H9 (cell line): ENCODE measurements around the gene POLD1. TPM values are rescaled to one million over a fixed set of nuclear protein-coding genes. Genes with fewer than 3 reads are reported as not detected.

Source experiments
- DNase-seq: peaks from one replicate; pipeline ENCODE4 v3.0.0-alpha.2; 2017
- H2AFZ ChIP-seq: one replicate; pipeline ENCODE4 v1.6.1; 2013; ENCODE audit warnings: mild to moderate bottlenecking, low read length, control low read depth, moderate library complexity
- H2AK5ac ChIP-seq: 2 replicates; pipeline ENCODE4 v1.6.1; 2013; ENCODE audit warnings: low read length, control low read depth, mixed read lengths; ENCODE audit not compliant: insufficient read length
- H2BK120ac ChIP-seq: one replicate; pipeline ENCODE4 v1.6.1; 2013; ENCODE audit warnings: low read depth, mild to moderate bottlenecking, low read length, control low read depth, inconsistent platforms; ENCODE audit not compliant: poor library complexity, severe bottlenecking
- H2BK12ac ChIP-seq: 2 replicates; pipeline ENCODE4 v1.6.1; 2013; ENCODE audit warnings: low read length, control low read depth, mixed read lengths, low read depth; ENCODE audit not compliant: insufficient read length
- H2BK15ac ChIP-seq: 2 replicates; pipeline ENCODE4 v1.6.1; 2013; ENCODE audit warnings: low read depth, low read length, control low read depth
- H2BK20ac ChIP-seq: one replicate; pipeline ENCODE4 v1.6.1; 2013; ENCODE audit warnings: low read depth, mild to moderate bottlenecking, low read length, control low read depth, inconsistent platforms; ENCODE audit not compliant: poor library complexity, severe bottlenecking
- H2BK5ac ChIP-seq: 2 replicates; pipeline ENCODE4 v1.6.1; 2013; ENCODE audit warnings: low read length, control low read depth, mixed read lengths; ENCODE audit not compliant: insufficient read length
- H3K14ac ChIP-seq: 2 replicates; pipeline ENCODE4 v1.6.1; 2013; ENCODE audit warnings: low read length, control low read depth; ENCODE audit not compliant: insufficient read depth
- H3K18ac ChIP-seq: 2 replicates; pipeline ENCODE4 v1.6.1; 2013; ENCODE audit warnings: low read depth, mild to moderate bottlenecking, mixed read lengths, low read length, control low read depth; ENCODE audit not compliant: insufficient read length
- H3K23ac ChIP-seq: 2 replicates; pipeline ENCODE4 v1.6.1; 2013; ENCODE audit warnings: low read length, control low read depth, mixed read lengths, low read depth; ENCODE audit not compliant: insufficient read length
- H3K23me2 ChIP-seq: 2 replicates; pipeline ENCODE4 v1.6.1; 2013; ENCODE audit warnings: low read depth, mild to moderate bottlenecking, mixed read lengths, low read length, control low read depth; ENCODE audit not compliant: insufficient read length, poor library complexity, severe bottlenecking
- H3K27ac ChIP-seq: 2 replicates; pipeline ENCODE4 v1.5.1; 2013; ENCODE audit warnings: low read length, control low read depth, mixed read lengths, low read depth; ENCODE audit not compliant: insufficient read length
- H3K27me3 ChIP-seq: 2 replicates; pipeline ENCODE4 v1.6.1; 2013; ENCODE audit warnings: low read length, control low read depth, inconsistent platforms; ENCODE audit not compliant: insufficient read depth
- H3K4ac ChIP-seq: 2 replicates; pipeline ENCODE4 v1.6.1; 2013; ENCODE audit warnings: low read depth, mild to moderate bottlenecking, control low read depth, inconsistent platforms, low read length, moderate library complexity
- H3K4me1 ChIP-seq: 2 replicates; pipeline ENCODE4 v1.6.1; 2013; ENCODE audit warnings: low read length, control low read depth, inconsistent platforms; ENCODE audit not compliant: insufficient read depth
- H3K4me2 ChIP-seq: 2 replicates; pipeline ENCODE4 v1.6.1; 2013; ENCODE audit warnings: low read length, control low read depth, mixed read lengths; ENCODE audit not compliant: insufficient read length, insufficient read depth
- H3K56ac ChIP-seq: 2 replicates; pipeline ENCODE4 v1.6.1; 2013; ENCODE audit warnings: low read depth, mild to moderate bottlenecking, mixed read lengths, low read length, control low read depth; ENCODE audit not compliant: insufficient read length
- H3K79me1 ChIP-seq: 2 replicates; pipeline ENCODE4 v1.6.1; 2013; ENCODE audit warnings: low read depth, mild to moderate bottlenecking, moderate library complexity, low read length, control low read depth, inconsistent platforms; ENCODE audit not compliant: insufficient read depth, poor library complexity, severe bottlenecking
- H3K79me2 ChIP-seq: 2 replicates; pipeline ENCODE4 v1.6.1; 2013; ENCODE audit warnings: low read length, control low read depth, inconsistent platforms; ENCODE audit not compliant: insufficient read depth
- H3K9ac ChIP-seq: 2 replicates; pipeline ENCODE4 v1.6.1; 2013; ENCODE audit warnings: low read length, control low read depth, mixed read lengths; ENCODE audit not compliant: insufficient read length; ENCODE audit errors: extremely low read depth
- H3K9me3 ChIP-seq: one replicate; pipeline ENCODE4 v1.6.1; 2013; ENCODE audit warnings: low read depth, low read length, inconsistent platforms; ENCODE audit not compliant: control insufficient read depth
- H3T11ph ChIP-seq: one replicate; pipeline ENCODE4 v1.6.1; 2013; ENCODE audit warnings: mild to moderate bottlenecking, low read length, control low read depth, inconsistent platforms
- H4K20me1 ChIP-seq: one replicate; pipeline ENCODE4 v1.6.1; 2013; ENCODE audit not compliant: control insufficient read depth, insufficient read length, insufficient read depth
- H4K5ac ChIP-seq: 2 replicates; pipeline ENCODE4 v1.6.1; 2013; ENCODE audit warnings: low read depth, mild to moderate bottlenecking, mixed read lengths, low read length, control low read depth; ENCODE audit not compliant: insufficient read length
- H4K8ac ChIP-seq: replicated peaks from 2 replicates; pipeline ENCODE4 v1.6.1; 2013; ENCODE audit warnings: low read length, control low read depth, mixed read lengths, low read depth; ENCODE audit not compliant: insufficient read length
- H4K91ac ChIP-seq: 2 replicates; pipeline ENCODE4 v1.6.1; 2013; ENCODE audit warnings: low read depth, mild to moderate bottlenecking, moderate library complexity, mixed read lengths, low read length, control low read depth; ENCODE audit not compliant: insufficient read length
- H3K27ac Mint-ChIP-seq, 3 experiments: 2 replicates in 2 of 3; 3 replicates in 1 of 3; pipeline ENCODE4 v1.8.0; 2020 to 2021; ENCODE audit warnings: mixed read lengths in 3 of 3, mild to moderate bottlenecking in 1 of 3, moderate library complexity in 1 of 3
- H3K27me3 Mint-ChIP-seq: 2 replicates; pipeline ENCODE4 v1.8.0; 2021; ENCODE audit warnings: low read depth, mild to moderate bottlenecking, moderate library complexity, mixed read lengths
- H3K36me3 Mint-ChIP-seq, 3 experiments: 2 replicates in 2 of 3; 3 replicates in 1 of 3; pipeline ENCODE4 v1.8.0; 2020 to 2021; ENCODE audit warnings: low read depth in 3 of 3, mixed read lengths in 3 of 3; ENCODE audit not compliant: insufficient read depth in 1 of 3
- H3K4me1 Mint-ChIP-seq, 2 experiments: 2 replicates each; pipeline ENCODE4 v1.8.0; 2020; ENCODE audit warnings: mixed read lengths in 2 of 2
- H3K4me3 Mint-ChIP-seq, 2 experiments: 2 replicates in 1 of 2; 3 replicates in 1 of 2; pipeline ENCODE4 v1.8.0; 2020 to 2021; ENCODE audit warnings: mild to moderate bottlenecking in 2 of 2, mixed read lengths in 2 of 2, moderate library complexity in 1 of 2
- H3K9me3 Mint-ChIP-seq, 2 experiments: 2 replicates in 1 of 2; 3 replicates in 1 of 2; pipeline ENCODE4 v1.8.0; 2020; ENCODE audit warnings: mild to moderate bottlenecking in 2 of 2, mixed read lengths in 2 of 2, moderate library complexity in 1 of 2
- WGBS: extraction: QIAGEN DNeasy Blood & Tissue Kit; methylation state at CpG from one replicate; pipeline ENCODE4 v1.1.7; 2013; ENCODE audit warnings: missing lambda C conversion rate, low lambda C conversion rate, mixed read lengths; ENCODE audit not compliant: insufficient read length; ENCODE audit errors: extremely low coverage; 5-methylcytosine and 5-hydroxymethylcytosine counted together
- total RNA-seq: library from RNA; stranded (reverse); gene quantifications from 2 replicates; pipeline ENCODE4 v1.2.1, GENCODE V29; 2021
- TF ChIP-seq, protein P1 (sequence below): fragments of 200-600 bp; sonication (generic); conservative IDR thresholded peaks from 3 replicates; pipeline ENCODE4 v1.8.0; 2021; ENCODE audit warnings: antibody characterized with exemption, mild to moderate bottlenecking

The POLD1 gene
- total RNA-seq, 1 experiment from 2014 or later: 165 TPM

DNA sequence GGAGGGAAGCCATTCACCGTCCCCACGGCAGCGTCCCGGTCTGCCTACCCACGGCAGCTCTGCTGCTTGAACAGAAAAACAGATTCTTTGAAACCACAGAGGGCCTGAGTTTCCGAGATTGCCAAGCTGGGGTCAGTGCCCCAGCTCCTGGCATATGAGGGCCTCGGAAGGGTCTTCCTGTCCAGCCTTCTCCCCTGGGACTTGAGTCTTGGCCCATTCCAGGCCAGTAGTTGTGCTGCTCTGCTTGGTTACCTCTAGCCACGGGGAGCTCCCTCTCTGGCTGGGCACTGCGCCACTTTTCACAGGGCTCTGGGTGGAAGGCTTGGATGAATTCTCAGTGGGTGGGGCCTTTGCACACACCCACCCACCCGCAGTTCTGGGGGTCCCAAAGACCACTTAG, 26.0 kb downstream of the POLD1 start:
- Mint-ChIP-seq H3K36me3 (peaks cover 44 to 79% (median 68%) of the 10 kb centered on the region in 3 experiments), H3K27me3 (no peaks in the 10 kb centered on the region; the same call in 1 of the 2 replicates), H3K9me3 (peaks cover 0 to 2% of the 10 kb centered on the region in 2 experiments; a peak in 1 of 5 replicates), H3K4me3 (no peak overlapping the region), H3K4me1 (peaks cover 4% of the 10 kb centered on the region in 2 experiments; a peak in 3 of 4 replicates), H3K27ac (no peak overlapping the region)
- Histone ChIP-seq H2BK20ac (no peak overlapping the region), H3K79me1 (no peaks in the 10 kb centered on the region), H2AK5ac (no peak overlapping the region), H2BK15ac (no peak overlapping the region), H2AFZ (no peak overlapping the region), H3K23me2 (no peaks in the 10 kb centered on the region), H3K27me3 (no peaks in the 10 kb centered on the region), H3K23ac (no peak overlapping the region), H3K9ac (no peak overlapping the region), H2BK12ac (no peak overlapping the region), H3K4ac (no peak overlapping the region), H3K27ac (no peak overlapping the region), H3K4me1 (no peaks in the 10 kb centered on the region), H3K4me2 (no peak overlapping the region), H4K20me1 (no peaks in the 10 kb centered on the region), H3K18ac (no peak overlapping the region), H3K9me3 (no peaks in the 10 kb centered on the region), H2BK5ac (no peak overlapping the region), H4K91ac (no peak overlapping the region), H2BK120ac (no peak overlapping the region), H3T11ph (no peak overlapping the region), H4K8ac (no peak overlapping the region), H4K5ac (no peak overlapping the region), H3K79me2 (no peaks in the 10 kb centered on the region), H3K14ac (no peak overlapping the region), H3K56ac (no peak overlapping the region)
- TF ChIP-seq, protein P1, sequence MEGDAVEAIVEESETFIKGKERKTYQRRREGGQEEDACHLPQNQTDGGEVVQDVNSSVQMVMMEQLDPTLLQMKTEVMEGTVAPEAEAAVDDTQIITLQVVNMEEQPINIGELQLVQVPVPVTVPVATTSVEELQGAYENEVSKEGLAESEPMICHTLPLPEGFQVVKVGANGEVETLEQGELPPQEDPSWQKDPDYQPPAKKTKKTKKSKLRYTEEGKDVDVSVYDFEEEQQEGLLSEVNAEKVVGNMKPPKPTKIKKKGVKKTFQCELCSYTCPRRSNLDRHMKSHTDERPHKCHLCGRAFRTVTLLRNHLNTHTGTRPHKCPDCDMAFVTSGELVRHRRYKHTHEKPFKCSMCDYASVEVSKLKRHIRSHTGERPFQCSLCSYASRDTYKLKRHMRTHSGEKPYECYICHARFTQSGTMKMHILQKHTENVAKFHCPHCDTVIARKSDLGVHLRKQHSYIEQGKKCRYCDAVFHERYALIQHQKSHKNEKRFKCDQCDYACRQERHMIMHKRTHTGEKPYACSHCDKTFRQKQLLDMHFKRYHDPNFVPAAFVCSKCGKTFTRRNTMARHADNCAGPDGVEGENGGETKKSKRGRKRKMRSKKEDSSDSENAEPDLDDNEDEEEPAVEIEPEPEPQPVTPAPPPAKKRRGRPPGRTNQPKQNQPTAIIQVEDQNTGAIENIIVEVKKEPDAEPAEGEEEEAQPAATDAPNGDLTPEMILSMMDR: no peak
- DNase-seq: no peak
- no CpG with 5 or more reads among the region's 10 CpGs for WGBS
